HG02678 (cell line): ENCODE data around the gene RNF157.
A peak's percentile ranks its signal among the peaks of the same experiment; 100 is the strongest.
"Not testable (repeated sequence)": the region's sequence is repeated elsewhere in the genome, so short reads cannot be mapped to it uniquely, and the experiment has no call there.

Source experiments
- ATAC-seq: cut with Tn5 transposase; IDR thresholded peaks from one replicate; pipeline ENCODE4 v1.9.1; 2021; ENCODE audit warnings: mild to moderate bottlenecking, moderate library complexity; ENCODE audit not compliant: unreplicated experiment

RNF157 gene

GRCh38 chr17:76195281-76196096 is 44.8 kb downstream of the RNF157 start:
- ATAC-seq: no peak

DNA sequence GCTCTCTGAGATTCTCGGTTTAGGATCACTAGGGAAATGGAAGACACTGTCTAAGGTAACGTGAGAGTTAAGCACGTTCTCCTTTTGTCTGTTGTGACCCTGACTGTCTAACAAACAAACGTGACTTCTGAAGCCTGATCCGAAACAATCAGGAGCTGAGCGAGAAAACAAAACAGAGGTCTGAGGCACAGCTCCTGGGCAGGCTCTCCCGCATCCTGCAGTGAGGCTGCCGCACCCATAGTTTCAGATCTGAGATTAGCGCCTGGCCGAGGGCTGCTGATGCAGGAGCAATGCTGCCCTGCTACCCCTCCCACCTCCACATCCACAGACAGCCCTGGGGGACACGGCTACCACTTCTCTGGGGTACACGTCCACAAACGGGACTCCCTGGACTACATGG is 46.7 kb downstream of the RNF157 start:
- ATAC-seq: no peak

- ATAC-seq: peak; percentile 76
These were observed 48.4 kb downstream of the RNF157 start for GRCh38 chr17:76191896-76192295.

- no peak for ATAC-seq
These were observed 50.6 kb downstream of the RNF157 start for GRCh38 chr17:76189741-76190140.

DNA sequence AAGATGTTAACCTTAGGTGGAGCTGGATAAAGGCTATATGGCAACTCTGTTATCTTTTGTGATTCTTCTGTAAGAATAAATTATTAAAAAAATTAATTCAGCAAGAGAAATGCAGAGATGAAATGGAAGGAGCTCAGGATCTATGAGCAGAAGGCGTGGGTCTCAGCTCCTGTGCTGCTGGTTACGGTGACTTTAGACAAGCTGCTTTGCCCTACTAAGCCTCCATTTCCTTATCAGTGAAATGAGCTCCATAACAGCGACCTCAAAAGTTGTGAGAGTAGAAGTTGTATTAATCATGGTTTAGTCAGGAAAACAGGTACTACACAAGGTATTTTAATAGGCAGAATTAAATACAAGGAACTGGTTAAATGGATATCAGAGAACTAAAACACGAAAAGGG is 51.0 kb downstream of the RNF157 start:
- no peak for ATAC-seq

DNA sequence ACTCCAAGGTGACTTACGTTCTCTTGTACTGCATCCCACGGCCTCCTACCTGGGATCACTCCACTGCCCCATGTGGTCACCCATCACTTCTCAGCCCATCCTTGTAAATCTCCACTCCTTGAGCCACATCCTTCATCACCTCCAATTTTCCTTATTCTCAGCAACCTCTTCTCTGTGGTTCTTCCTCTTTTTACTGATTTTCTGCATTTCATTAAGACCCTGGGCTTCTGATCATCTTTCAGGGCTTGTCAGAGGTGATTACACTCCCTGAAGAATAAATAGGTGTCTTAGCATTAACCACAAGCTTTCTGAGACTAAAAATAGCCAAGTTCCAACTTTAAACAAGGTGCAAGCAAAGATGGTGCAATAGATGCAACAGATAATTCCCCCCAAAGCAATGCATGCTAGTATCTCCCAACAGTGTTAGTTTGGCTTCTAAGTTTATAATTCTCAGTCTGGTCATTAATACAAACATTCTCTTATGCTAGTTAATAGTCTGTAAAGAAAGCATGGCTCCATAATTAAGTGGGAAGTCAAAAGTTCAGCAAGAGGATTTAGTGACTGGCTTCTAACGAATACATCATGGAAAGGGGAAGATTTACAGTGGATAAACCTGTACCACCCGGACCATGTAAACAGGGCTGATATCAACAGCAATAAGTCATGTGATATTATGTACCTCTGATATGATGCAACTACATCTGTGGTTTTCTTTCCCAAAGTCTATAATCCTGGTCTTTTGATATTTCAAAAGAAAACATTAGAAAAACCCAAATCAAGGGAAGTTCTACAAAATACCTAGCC is 51.9 kb downstream of the RNF157 start:
- ATAC-seq: no peak

DNA sequence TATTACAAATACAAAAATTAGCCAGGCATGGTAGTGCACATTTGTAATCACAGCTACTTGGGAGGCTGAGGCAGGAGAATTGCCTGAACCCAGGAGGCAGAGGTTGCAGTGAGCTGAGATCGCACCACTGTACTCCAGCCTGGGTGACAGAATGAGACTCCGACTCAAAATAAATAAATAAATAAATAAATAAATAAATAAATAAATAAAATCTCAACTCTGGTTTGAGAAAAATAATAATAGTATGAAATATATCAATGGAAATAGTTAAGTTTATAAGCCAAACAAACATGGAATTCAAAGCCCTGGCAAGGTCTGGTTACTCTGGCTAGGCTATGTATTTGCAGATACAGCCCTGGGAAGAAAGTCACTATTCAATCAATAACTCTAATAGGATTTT is 53.5 kb downstream of the RNF157 start:
- not testable (repeated sequence) for ATAC-seq

DNA sequence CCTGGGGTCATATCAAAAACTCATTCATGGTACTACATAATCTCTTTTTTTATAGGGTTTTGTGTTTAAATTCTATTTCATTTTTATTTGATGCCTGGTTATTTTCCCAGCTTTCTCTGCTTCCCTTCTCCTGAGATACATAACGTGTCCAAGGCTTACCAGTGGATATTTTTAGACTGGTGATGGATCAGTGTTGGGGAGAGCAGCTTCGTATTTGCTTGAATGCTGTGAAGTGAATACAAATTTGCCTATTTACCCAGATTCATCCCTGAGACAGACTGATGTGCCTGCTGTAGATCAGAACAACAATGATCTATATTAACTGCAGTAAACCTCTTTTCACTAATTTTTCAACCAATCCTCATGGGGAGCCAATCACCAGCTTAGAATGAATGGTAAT is 56.0 kb downstream of the RNF157 start:
- no peak for ATAC-seq

- ATAC-seq: peak; percentile 69
These were observed 58.1 kb downstream of the RNF157 start for GRCh38 chr17:76182016-76182764.

- no peak for ATAC-seq
These were observed 60.5 kb downstream of the RNF157 start for GRCh38 chr17:76179496-76180467.

GRCh38 chr17:76178124-76178523 is 62.2 kb downstream of the RNF157 start:
- ATAC-seq: no peak

GRCh38 chr17:76176701-76177574 is 63.4 kb downstream of the RNF157 start:
- ATAC-seq: no peak

GRCh38 chr17:76174037-76174436 is 66.3 kb downstream of the RNF157 start:
- ATAC-seq: no peak

DNA sequence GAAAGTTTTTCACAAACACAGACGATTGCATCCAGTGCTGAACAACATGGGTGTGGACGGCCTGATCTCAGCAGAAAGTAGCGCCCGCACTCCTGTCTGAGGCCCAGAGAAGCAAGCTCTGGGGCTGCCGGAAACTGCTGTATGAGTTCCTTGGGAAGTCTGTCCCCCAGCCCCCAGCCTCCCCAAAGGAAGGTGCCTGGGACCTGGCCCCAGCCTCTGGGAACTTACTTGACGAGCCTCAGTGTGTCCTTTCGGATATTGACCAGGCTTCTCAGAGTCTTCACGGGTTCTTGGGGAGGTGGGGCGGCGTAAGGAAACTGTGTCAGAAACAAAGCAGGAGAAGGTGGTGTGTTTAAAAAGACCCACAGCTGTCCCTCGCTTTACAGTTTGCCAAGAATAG is 66.8 kb downstream of the RNF157 start:
- no peak for ATAC-seq

GRCh38 chr17:76171706-76172105 is 68.6 kb downstream of the RNF157 start:
- ATAC-seq: no peak

GRCh38 chr17:76170114-76170513 is 70.2 kb downstream of the RNF157 start:
- ATAC-seq: no peak

- ATAC-seq: no peak
These were observed 73.4 kb downstream of the RNF157 start for GRCh38 chr17:76166906-76167305.

GRCh38 chr17:76166168-76166567 is 74.1 kb downstream of the RNF157 start:
- ATAC-seq: no peak

DNA sequence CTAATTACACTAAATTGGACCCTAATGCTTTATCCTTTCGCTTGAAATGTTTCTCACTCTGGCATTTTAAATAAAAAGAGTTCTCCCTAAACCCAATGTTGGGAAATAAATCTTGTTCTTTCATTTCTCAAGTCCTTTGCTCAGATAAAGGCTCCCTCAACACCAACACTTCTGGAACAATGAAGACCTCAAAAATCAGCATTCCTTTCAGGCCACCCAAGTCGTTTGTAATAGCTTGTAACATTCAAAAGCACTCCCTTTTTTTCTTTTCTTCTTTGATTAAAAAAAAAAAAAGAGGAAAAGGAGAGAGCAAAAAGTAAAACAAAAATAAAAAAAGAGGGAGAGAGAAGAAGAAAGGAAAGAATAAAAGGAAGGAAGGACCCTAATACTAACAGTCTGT is 76.0 kb downstream of the RNF157 start:
- ATAC-seq: no peak
